GM10266 (cell line): Measurements from ENCODE around the gene SBK2.

Experiments used
- DNase-seq: peaks from one replicate; pipeline ENCODE4 v3.0.0; 2012; ENCODE audit errors: extremely low spot score
- CTCF ChIP-seq: IDR thresholded peaks from 2 replicates; pipeline ENCODE4 v1.5.1; 2012; ENCODE audit warnings: mild to moderate bottlenecking, low read depth; ENCODE audit not compliant: control insufficient read depth, insufficient read depth; ENCODE audit errors: missing control alignments

SBK2 gene

GRCh38 chr19:55490478-55491432 is 46.2 kb downstream of the SBK2 start:
- no peak for TF ChIP-seq CTCF
- no peak for DNase-seq

GRCh38 chr19:55489711-55490477 is 47.0 kb downstream of the SBK2 start:
- peak; percentile 42 for DNase-seq
- no peak for TF ChIP-seq CTCF

GRCh38 chr19:55488986-55489710 is 47.8 kb downstream of the SBK2 start:
- TF ChIP-seq CTCF = no peak
- DNase-seq = peak; percentile 31

- no peak for TF ChIP-seq CTCF
- DNase-seq = peak; percentile 49
These were observed 48.8 kb downstream of the SBK2 start, which contains the start of gene SSC5D for GRCh38 chr19:55487924-55488687. Gene SSC5D, plus strand, starts transcription at chr19:55488436. Its CDS starts 154 bp downstream, at chr19:55488590.

- DNase-seq = peak; percentile 37
- TF ChIP-seq CTCF = no peak
These were observed 49.7 kb downstream of the SBK2 start for GRCh38 chr19:55486971-55487923.
